ENCODE results near the gene RPA3.

DNA sequence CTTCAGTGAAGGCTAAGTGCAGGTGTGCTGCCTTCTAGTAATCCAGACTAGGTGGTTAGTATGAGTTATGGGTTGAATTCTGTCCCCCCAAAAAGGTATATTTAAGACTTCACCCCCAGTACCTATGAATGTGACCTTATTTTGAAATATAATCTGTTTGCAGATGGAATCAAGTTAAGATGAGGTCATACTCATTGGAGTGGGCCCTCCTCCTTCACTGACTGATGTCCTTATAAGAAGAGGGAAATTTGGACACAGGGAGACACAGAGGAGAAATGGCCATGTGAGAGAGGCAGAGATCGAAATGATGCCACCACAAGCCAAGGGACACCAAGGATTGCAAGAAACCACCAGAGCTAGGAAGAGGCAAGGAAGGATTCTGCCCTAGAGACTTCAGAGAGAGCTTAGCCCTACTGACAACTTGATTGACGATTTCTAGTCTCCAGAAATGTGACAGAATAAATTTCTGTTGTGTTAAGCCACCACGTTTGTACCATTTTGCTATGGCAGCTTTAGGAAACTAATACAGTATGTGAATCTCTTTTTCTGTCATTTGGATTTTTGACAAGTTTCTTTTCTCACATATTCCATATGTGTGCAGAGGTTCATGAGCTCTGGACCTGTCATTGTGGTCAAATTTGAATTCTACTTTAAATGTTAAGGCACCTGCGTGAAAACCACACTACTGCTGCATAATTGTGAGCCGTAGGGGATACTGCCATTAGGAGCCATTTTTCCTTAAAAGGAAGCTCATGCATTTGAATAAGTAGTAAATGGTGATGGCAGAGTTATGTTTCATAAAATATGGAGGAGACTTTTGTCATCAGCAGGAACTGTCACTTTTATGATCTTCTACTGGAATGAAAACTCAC is 2.6 kb upstream of the RPA3 start:
- TF ChIP-seq POLR2AphosphoS5 (IDR thresholded peaks at IDR 0.05) (no peak), POLR2A (IDR thresholded peaks at IDR 0.05) (no peak), EP300 (IDR thresholded peaks at IDR 0.05) (no peak)
- TF ChIP-seq, protein P1, sequence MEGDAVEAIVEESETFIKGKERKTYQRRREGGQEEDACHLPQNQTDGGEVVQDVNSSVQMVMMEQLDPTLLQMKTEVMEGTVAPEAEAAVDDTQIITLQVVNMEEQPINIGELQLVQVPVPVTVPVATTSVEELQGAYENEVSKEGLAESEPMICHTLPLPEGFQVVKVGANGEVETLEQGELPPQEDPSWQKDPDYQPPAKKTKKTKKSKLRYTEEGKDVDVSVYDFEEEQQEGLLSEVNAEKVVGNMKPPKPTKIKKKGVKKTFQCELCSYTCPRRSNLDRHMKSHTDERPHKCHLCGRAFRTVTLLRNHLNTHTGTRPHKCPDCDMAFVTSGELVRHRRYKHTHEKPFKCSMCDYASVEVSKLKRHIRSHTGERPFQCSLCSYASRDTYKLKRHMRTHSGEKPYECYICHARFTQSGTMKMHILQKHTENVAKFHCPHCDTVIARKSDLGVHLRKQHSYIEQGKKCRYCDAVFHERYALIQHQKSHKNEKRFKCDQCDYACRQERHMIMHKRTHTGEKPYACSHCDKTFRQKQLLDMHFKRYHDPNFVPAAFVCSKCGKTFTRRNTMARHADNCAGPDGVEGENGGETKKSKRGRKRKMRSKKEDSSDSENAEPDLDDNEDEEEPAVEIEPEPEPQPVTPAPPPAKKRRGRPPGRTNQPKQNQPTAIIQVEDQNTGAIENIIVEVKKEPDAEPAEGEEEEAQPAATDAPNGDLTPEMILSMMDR (IDR thresholded peaks at IDR 0.05): no peak

Data from upper lobe of left lung (tissue), 4 donors.